Spleen (tissue), 11 donors: ENCODE measurements around the gene UBE2N. TPM values are rescaled to one million over a fixed set of nuclear protein-coding genes. Genes with fewer than 3 reads are reported as not detected.

Source experiments
- DNase-seq: peaks from one replicate; pipeline ENCODE4 v3.0.0-alpha.2; 2020
- H3K27ac ChIP-seq, 8 donors: fragments of 200-600 bp; sonication (generic) in 7 of 8; 1 replicate in 4 of 8; 2 replicates in 4 of 8; pipeline versions ENCODE4 v1.5.0 to v1.8.0; 2016 to 2021; ENCODE audit warnings: inconsistent platforms in 4 of 8, mild to moderate bottlenecking in 4 of 8, moderate library complexity in 1 of 8
- H3K27me3 ChIP-seq, 7 donors: fragments of 200-600 bp; sonication (generic) in 6 of 7; replicated peaks in 1 of 7; 1 replicate in 4 of 7; 2 replicates in 3 of 7; pipeline versions ENCODE4 v1.5.0 to v1.8.0; 2016 to 2021; ENCODE audit warnings: inconsistent platforms in 3 of 7, mild to moderate bottlenecking in 1 of 7
- H3K36me3 ChIP-seq, 6 donors: fragments of 200-600 bp; sonication (generic) in 5 of 6; 1 replicate in 4 of 6; 2 replicates in 2 of 6; pipeline versions ENCODE4 v1.5.0 to v1.8.0; 2016 to 2021; ENCODE audit warnings: inconsistent platforms in 2 of 6
- H3K4me1 ChIP-seq, 6 donors: fragments of 200-600 bp; sonication (generic) in 5 of 6; 1 replicate in 3 of 6; 2 replicates in 3 of 6; pipeline versions ENCODE4 v1.5.0 to v1.8.0; 2016 to 2021; ENCODE audit warnings: inconsistent platforms in 3 of 6
- H3K4me3 ChIP-seq, 8 donors: fragments of 200-600 bp; sonication (generic) in 7 of 8; 1 replicate in 4 of 8; 2 replicates in 4 of 8; pipeline versions ENCODE4 v1.5.0 to v1.8.0; 2016 to 2021; ENCODE audit warnings: inconsistent platforms in 4 of 8, mild to moderate bottlenecking in 4 of 8, moderate library complexity in 2 of 8
- H3K9me3 ChIP-seq, 8 donors: fragments of 200-600 bp; sonication (generic) in 7 of 8; 1 replicate in 4 of 8; 2 replicates in 4 of 8; pipeline versions ENCODE4 v1.5.0 to v1.8.0; 2016 to 2021; ENCODE audit warnings: inconsistent platforms in 4 of 8
- CTCF ChIP-seq, 11 experiments: fragments of 200-600 bp in 7 of 11; fragments of 450-650 bp in 4 of 11; sonication (generic) in 4 of 11; IDR thresholded peaks in 8 of 11; conservative IDR thresholded peaks in 3 of 11; 1 replicate in 7 of 11; 2 replicates in 4 of 11; pipeline versions ENCODE4 v1.4.0 to v1.8.0; 2016 to 2021; ENCODE audit warnings: antibody characterized with exemption in 11 of 11, inconsistent platforms in 4 of 11, mild to moderate bottlenecking in 1 of 11
- POLR2A ChIP-seq, 3 donors: fragments of 450-650 bp; IDR thresholded peaks; one replicate each; pipeline ENCODE4 v1.5.1; 2017; ENCODE audit warnings: antibody characterized with exemption in 3 of 3, mild to moderate bottlenecking in 1 of 3
- POLR2AphosphoS5 ChIP-seq, 3 donors: sonication (generic); formaldehyde crosslinking; IDR thresholded peaks; one replicate each; pipeline ENCODE4 v1.5.1; 2017; ENCODE audit warnings: antibody characterized with exemption in 3 of 3
- WGBS, 5 donors: extraction: QIAGEN DNeasy Blood & Tissue Kit in 3 of 5; methylation state at CpG; one replicate each; pipeline versions ENCODE4 v1.1.5 to v1.1.7; 2013 to 2018; 5-methylcytosine and 5-hydroxymethylcytosine counted together
- intact Hi-C: fragments of 100-400 bp; cut with DNase I; formaldehyde crosslinking; loops from one replicate; pipeline ENCODE4 v1.15.0; 2023; ENCODE audit warnings: low total_unique reads
- polyA plus RNA-seq, 3 donors: library from polyadenylated mRNA; stranded (reverse); fragments of 200-250 nt; gene quantifications; one replicate each; pipeline ENCODE4 v1.2.1, GENCODE V29; 2013
- total RNA-seq, 7 donors: library from RNA; depleted of rRNA in 3 of 7; stranded (reverse); fragments of >200 nt in 3 of 7; fragmentation: NEBNext Ultra II Directional in 4 of 7; extraction: Animal tissue kit (Norgen Biotek cat#: 25700) in 4 of 7; gene quantifications; one replicate each; pipeline versions ENCODE4 v1.1.0 to v1.2.1, GENCODE V29; 2016 to 2021
- donor health status: healthy with polysubstance abuse.
- donor health status: DM: no; HTN: no; CAD: no; lungs with moderate emphysema.
- donor health status: DM: no; HTN: no; CAD: no.
- donor health status: Bipolar disorder and iron deficiency.
- donor health status: healthy.
- donor health status: DM: no; HTN: no; CAD: no.
- donor health status: DM: yes; HTN: yes; CAD: no.

Gene UBE2N
- total and polyA plus RNA-seq, 10 donors, result 33.5 to 84.4 (median 63.0) TPM

- intact Hi-C loops, result loop anchor here (10.0 kb wide), 1 partner anchor 435 kb away; no protein-coding TSS in a partner anchor
- WGBS, 5 donors, result 84 to 95% (median 89%) methylated on average over 1 of the region's 1 CpG
- H3K27me3 ChIP-seq, result no peaks in the 10 kb centered on the region
- H3K27ac ChIP-seq, result no peak overlapping the region
- H3K4me1 ChIP-seq, result peaks cover 43 to 100% (median 85%) of the 10 kb centered on the region in 6 donors
- no peak for DNase-seq
- no peak for TF ChIP-seq CTCF (IDR thresholded peaks at IDR 0.05 in 8 of 11, conservative IDR thresholded peaks at IDR 0.05 in 3 of 11)
- no peak for TF ChIP-seq POLR2AphosphoS5 (IDR thresholded peaks at IDR 0.05)
- no peak for TF ChIP-seq POLR2A (IDR thresholded peaks at IDR 0.05)
- no peak overlapping the region for H3K4me3 ChIP-seq
- H3K36me3 ChIP-seq, result no peaks in the 10 kb centered on the region
- no peaks in the 10 kb centered on the region for H3K9me3 ChIP-seq
Measured at GRCh38 chr12:93429448-93429847, 12.3 kb downstream of the UBE2N start.

GRCh38 chr12:93427779-93428564 lies 13.8 kb downstream of the UBE2N start:
- intact Hi-C loops, result loop anchor here (10.0 kb wide), 1 partner anchor 433 kb away; no protein-coding TSS in a partner anchor
- no peaks in the 10 kb centered on the region for H3K36me3 ChIP-seq
- peaks cover 49 to 100% (median 83%) of the 10 kb centered on the region in 6 donors for H3K4me1 ChIP-seq
- TF ChIP-seq POLR2A (IDR thresholded peaks at IDR 0.05), result no peak
- TF ChIP-seq POLR2AphosphoS5 (IDR thresholded peaks at IDR 0.05), result no peak
- no peak for TF ChIP-seq CTCF (IDR thresholded peaks at IDR 0.05 in 8 of 11, conservative IDR thresholded peaks at IDR 0.05 in 3 of 11)
- DNase-seq, result no peak
- H3K9me3 ChIP-seq, result no peaks in the 10 kb centered on the region
- no peaks in the 10 kb centered on the region for H3K27me3 ChIP-seq
- WGBS, 5 donors, result 76 to 88% (median 82%) methylated on average over 5 of the region's 5 CpGs
- H3K4me3 ChIP-seq, result no peak overlapping the region
- H3K27ac ChIP-seq, result no peak overlapping the region

GRCh38 chr12:93426412-93426805 lies 15.3 kb downstream of the UBE2N start:
- H3K4me1 ChIP-seq, result peaks cover 57 to 100% (median 83%) of the 10 kb centered on the region in 6 donors
- H3K27ac ChIP-seq, result peak overlapping the region in 4 of 8 donors; percentile 9 to 50 (median 18)
- DNase-seq, result no peak
- H3K27me3 ChIP-seq, result no peaks in the 10 kb centered on the region
- intact Hi-C loops, result loop anchor here (10.0 kb wide), 1 partner anchor 432 kb away; no protein-coding TSS in a partner anchor
- WGBS, 5 donors, result 29 to 50% (median 40%) methylated on average over 1 of the region's 1 CpG
- H3K4me3 ChIP-seq, result no peak overlapping the region
- H3K36me3 ChIP-seq, result no peaks in the 10 kb centered on the region
- TF ChIP-seq POLR2AphosphoS5 (IDR thresholded peaks at IDR 0.05) (no peak), CTCF (IDR thresholded peaks at IDR 0.05 in 8 of 11, conservative IDR thresholded peaks at IDR 0.05 in 3 of 11) (no peak), POLR2A (IDR thresholded peaks at IDR 0.05) (no peak)
- no peaks in the 10 kb centered on the region for H3K9me3 ChIP-seq

- H3K36me3 ChIP-seq, result no peaks in the 10 kb centered on the region
- no peaks in the 10 kb centered on the region for H3K9me3 ChIP-seq
- intact Hi-C loops, result loop anchor here (10.0 kb wide), 1 partner anchor 431 kb away; no protein-coding TSS in a partner anchor
- 54 to 65% (median 63%) methylated on average over 8 of the region's 8 CpGs for WGBS, 5 donors
- H3K4me3 ChIP-seq, result no peak overlapping the region
- peaks cover 57 to 100% (median 83%) of the 10 kb centered on the region in 6 donors for H3K4me1 ChIP-seq
- no peaks in the 10 kb centered on the region for H3K27me3 ChIP-seq
- no peak for DNase-seq
- H3K27ac ChIP-seq, result peak overlapping the region in 4 of 8 donors; percentile 9 to 50 (median 22)
- TF ChIP-seq CTCF (IDR thresholded peaks at IDR 0.05 in 8 of 11, conservative IDR thresholded peaks at IDR 0.05 in 3 of 11), result no peak
- no peak for TF ChIP-seq POLR2A (IDR thresholded peaks at IDR 0.05)
- no peak for TF ChIP-seq POLR2AphosphoS5 (IDR thresholded peaks at IDR 0.05)
Measured at GRCh38 chr12:93425736-93426411, 15.9 kb downstream of the UBE2N start.
